ENCODE data around the gene FAM110D.

The FAM110D gene

GRCh38 chr1:26181586-26182382, 22.9 kb downstream of the FAM110D start:
- no peak for DNase-seq (ENCODE audit: low spot score)
- in situ Hi-C loops (cut with MboI; ENCODE audit: low pct_unique_long_range_greater_than_20kb, low sequenced_read_pairs, unreplicated experiment), result no loop called here
- no peak for TF ChIP-seq CTCF (IDR thresholded peaks at IDR 0.05; ENCODE audit: extremely low read depth, insufficient read depth, missing control alignments)

- no peak for DNase-seq (ENCODE audit: low spot score)
- TF ChIP-seq CTCF (IDR thresholded peaks at IDR 0.05; ENCODE audit: extremely low read depth, insufficient read depth, missing control alignments), result no peak
- in situ Hi-C loops (cut with MboI; ENCODE audit: low pct_unique_long_range_greater_than_20kb, low sequenced_read_pairs, unreplicated experiment), result no loop called here
These were observed 23.5 kb downstream of the FAM110D start for GRCh38 chr1:26182383-26182696.

- no peak for TF ChIP-seq CTCF (IDR thresholded peaks at IDR 0.05; ENCODE audit: extremely low read depth, insufficient read depth, missing control alignments)
- DNase-seq (ENCODE audit: low spot score), result peak; percentile 24
- in situ Hi-C loops (cut with MboI; ENCODE audit: low pct_unique_long_range_greater_than_20kb, low sequenced_read_pairs, unreplicated experiment), result no loop called here
These were observed 25.2 kb downstream of the FAM110D start for GRCh38 chr1:26184086-26184485.

- in situ Hi-C loops (cut with MboI; ENCODE audit: low pct_unique_long_range_greater_than_20kb, low sequenced_read_pairs, unreplicated experiment), result no loop called here
- peak; percentile 33 for DNase-seq (ENCODE audit: low spot score)
- no peak for TF ChIP-seq CTCF (IDR thresholded peaks at IDR 0.05; ENCODE audit: extremely low read depth, insufficient read depth, missing control alignments)
These were observed 26.0 kb downstream of the FAM110D start for GRCh38 chr1:26184883-26185282.

- in situ Hi-C loops (cut with MboI; ENCODE audit: low pct_unique_long_range_greater_than_20kb, low sequenced_read_pairs, unreplicated experiment), result no loop called here
- no peak for DNase-seq (ENCODE audit: low spot score)
- no peak for TF ChIP-seq CTCF (IDR thresholded peaks at IDR 0.05; ENCODE audit: extremely low read depth, insufficient read depth, missing control alignments)
These were observed 29.0 kb downstream of the FAM110D start for GRCh38 chr1:26187882-26188281.

- in situ Hi-C loops (cut with MboI; ENCODE audit: low pct_unique_long_range_greater_than_20kb, low sequenced_read_pairs, unreplicated experiment), result no loop called here
- no peak for TF ChIP-seq CTCF (IDR thresholded peaks at IDR 0.05; ENCODE audit: extremely low read depth, insufficient read depth, missing control alignments)
- no peak for DNase-seq (ENCODE audit: low spot score)
These were observed 29.6 kb downstream of the FAM110D start for GRCh38 chr1:26188477-26188876.
